Measurements from ENCODE around the gene OR52N5. TPM values are rescaled to one million over a fixed set of nuclear protein-coding genes. Genes with fewer than 3 reads are reported as not detected.

The OR52N5 gene
- polyA plus RNA-seq, 3 donors = not detected

DNA sequence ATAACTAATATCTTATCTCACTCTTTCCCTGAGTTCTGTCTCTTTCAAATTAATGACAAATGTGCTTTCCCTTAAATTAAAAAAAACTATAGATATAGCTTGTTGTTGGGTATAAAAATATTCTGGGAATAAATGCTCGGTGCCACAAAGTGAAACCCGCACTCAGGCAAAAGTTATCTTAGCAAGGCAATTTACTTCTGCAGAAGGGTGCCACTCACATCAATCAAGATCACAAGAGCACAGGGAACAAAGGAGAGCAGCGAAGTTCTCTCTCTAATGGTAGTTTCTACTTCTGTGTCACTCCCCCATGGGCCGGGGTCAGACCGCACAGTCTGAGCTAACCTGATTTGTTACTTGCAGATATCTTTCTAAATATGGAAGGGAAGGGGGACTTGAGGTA is 20.8 kb upstream of the OR52N5 start:
- intact Hi-C loops (cut with micrococcal nuclease) = loop anchor here in 1 of 2 donors (10.0 kb wide), 2 partner anchors 199 to 679 kb away; no protein-coding TSS in a partner anchor
- Histone ChIP-seq H3K4me3 (replicated peaks in 1 of 3; ENCODE audit: low read depth in 2 of 3, low read length in 3 of 3) (no peak overlapping the region), H3K79me2 (ENCODE audit: insufficient read depth, low read length) (no peaks in the 10 kb centered on the region), H4K20me1 (ENCODE audit: insufficient read depth, low read length) (no peaks in the 10 kb centered on the region), H3K4me1 (ENCODE audit: control insufficient read depth in 1 of 2, insufficient read depth in 2 of 2, low read length in 2 of 2) (peaks cover under 1 to 4% of the 10 kb centered on the region in 2 donors), H2AFZ (ENCODE audit: insufficient read depth, low read depth, low read length, poor library complexity, severe bottlenecking) (no peak overlapping the region), H3K27me3 (ENCODE audit: control insufficient read depth in 2 of 2, insufficient read depth in 2 of 2, low read length in 2 of 2) (no peaks in the 10 kb centered on the region), H3K4me2 (replicated peaks; ENCODE audit: extremely low read depth, low read length, poor library complexity, severe bottlenecking) (no peak overlapping the region), H3K9me3 (replicated peaks in 1 of 2; ENCODE audit: control insufficient read depth in 1 of 2, insufficient read depth in 1 of 2, low read length in 2 of 2) (peaks cover 4 to 6% of the 10 kb centered on the region in 2 donors), H3K27ac (ENCODE audit: low read depth in 1 of 2, low read length in 2 of 2) (no peak overlapping the region), H3K36me3 (replicated peaks in 1 of 2; ENCODE audit: control insufficient read depth in 1 of 2, insufficient read depth in 2 of 2, low read length in 2 of 2) (no peaks in the 10 kb centered on the region), H3K9ac (ENCODE audit: insufficient read depth, low read length, poor library complexity, severe bottlenecking) (no peak overlapping the region)
- Mint-ChIP-seq H3K4me1 (peaks cover 5% of the 10 kb centered on the region), H3K9me3 (peaks cover 9 to 16% (median 14%) of the 10 kb centered on the region in 7 donors), H3K36me3 (no peaks in the 10 kb centered on the region), H3K27me3 (ENCODE audit: low read depth in 3 of 3) (peaks cover 0 to 3% (median 0%) of the 10 kb centered on the region in 3 donors), H3K27ac (no peak overlapping the region), H3K4me3 (no peak overlapping the region)
- 100% methylated on average over 1 of the region's 5 CpGs for WGBS (ENCODE audit: insufficient coverage)
- DNase-seq = no peak
- TF ChIP-seq, protein P1, sequence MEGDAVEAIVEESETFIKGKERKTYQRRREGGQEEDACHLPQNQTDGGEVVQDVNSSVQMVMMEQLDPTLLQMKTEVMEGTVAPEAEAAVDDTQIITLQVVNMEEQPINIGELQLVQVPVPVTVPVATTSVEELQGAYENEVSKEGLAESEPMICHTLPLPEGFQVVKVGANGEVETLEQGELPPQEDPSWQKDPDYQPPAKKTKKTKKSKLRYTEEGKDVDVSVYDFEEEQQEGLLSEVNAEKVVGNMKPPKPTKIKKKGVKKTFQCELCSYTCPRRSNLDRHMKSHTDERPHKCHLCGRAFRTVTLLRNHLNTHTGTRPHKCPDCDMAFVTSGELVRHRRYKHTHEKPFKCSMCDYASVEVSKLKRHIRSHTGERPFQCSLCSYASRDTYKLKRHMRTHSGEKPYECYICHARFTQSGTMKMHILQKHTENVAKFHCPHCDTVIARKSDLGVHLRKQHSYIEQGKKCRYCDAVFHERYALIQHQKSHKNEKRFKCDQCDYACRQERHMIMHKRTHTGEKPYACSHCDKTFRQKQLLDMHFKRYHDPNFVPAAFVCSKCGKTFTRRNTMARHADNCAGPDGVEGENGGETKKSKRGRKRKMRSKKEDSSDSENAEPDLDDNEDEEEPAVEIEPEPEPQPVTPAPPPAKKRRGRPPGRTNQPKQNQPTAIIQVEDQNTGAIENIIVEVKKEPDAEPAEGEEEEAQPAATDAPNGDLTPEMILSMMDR (IDR thresholded peaks at IDR 0.05) = no peak

DNA sequence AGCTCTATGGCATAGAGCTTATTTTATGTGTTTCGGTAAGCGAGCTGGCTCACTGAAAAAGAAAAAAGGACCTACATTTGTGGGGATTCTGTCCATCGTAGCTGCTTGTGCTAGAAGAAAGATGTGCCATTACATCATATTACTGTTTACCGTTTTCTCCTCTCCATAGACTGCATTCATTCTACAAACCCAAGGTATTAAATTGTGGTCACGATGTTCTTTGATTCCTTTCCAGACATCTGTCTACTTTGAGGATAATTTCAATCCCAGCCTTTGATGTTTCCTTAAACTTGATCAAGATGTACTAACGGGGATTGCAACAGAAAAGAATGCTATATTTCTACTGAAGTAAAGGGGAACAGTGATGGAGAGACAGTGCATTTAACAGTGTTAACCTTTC is 13.4 kb upstream of the OR52N5 start:
- Histone ChIP-seq H3K4me1 (ENCODE audit: control insufficient read depth in 1 of 2, insufficient read depth in 2 of 2, low read length in 2 of 2) (no peaks in the 10 kb centered on the region), H3K27me3 (ENCODE audit: control insufficient read depth in 2 of 2, insufficient read depth in 2 of 2, low read length in 2 of 2) (no peaks in the 10 kb centered on the region), H3K9ac (ENCODE audit: insufficient read depth, low read length, poor library complexity, severe bottlenecking) (no peak overlapping the region), H3K4me3 (replicated peaks in 1 of 3; ENCODE audit: low read depth in 2 of 3, low read length in 3 of 3) (no peak overlapping the region), H3K27ac (ENCODE audit: low read depth in 1 of 2, low read length in 2 of 2) (no peak overlapping the region), H3K79me2 (ENCODE audit: insufficient read depth, low read length) (no peaks in the 10 kb centered on the region), H3K9me3 (replicated peaks in 1 of 2; ENCODE audit: control insufficient read depth in 1 of 2, insufficient read depth in 1 of 2, low read length in 2 of 2) (no peaks in the 10 kb centered on the region), H2AFZ (ENCODE audit: insufficient read depth, low read depth, low read length, poor library complexity, severe bottlenecking) (no peak overlapping the region), H4K20me1 (ENCODE audit: insufficient read depth, low read length) (no peaks in the 10 kb centered on the region), H3K36me3 (replicated peaks in 1 of 2; ENCODE audit: control insufficient read depth in 1 of 2, insufficient read depth in 2 of 2, low read length in 2 of 2) (no peaks in the 10 kb centered on the region), H3K4me2 (replicated peaks; ENCODE audit: extremely low read depth, low read length, poor library complexity, severe bottlenecking) (no peak overlapping the region)
- peaks cover 0 to 3% (median 1%) of the 10 kb centered on the region in 7 donors for H3K9me3 Mint-ChIP-seq
- no peak overlapping the region for H3K27ac Mint-ChIP-seq
- WGBS (ENCODE audit: insufficient coverage) = no CpG with 5 or more reads among the region's 6 CpGs
- no peak overlapping the region for H3K4me3 Mint-ChIP-seq
- no peak for DNase-seq
- H3K27me3 Mint-ChIP-seq (ENCODE audit: low read depth in 3 of 3) = peaks cover 0 to 2% (median 0%) of the 10 kb centered on the region in 3 donors
- H3K36me3 Mint-ChIP-seq = no peaks in the 10 kb centered on the region
- intact Hi-C loops (cut with micrococcal nuclease) = loop anchor here in 1 of 2 donors (10.0 kb wide), 1 partner anchor 1142 kb away; no protein-coding TSS in a partner anchor
- H3K4me1 Mint-ChIP-seq = peaks cover 3% of the 10 kb centered on the region
- TF ChIP-seq, protein P1 (IDR thresholded peaks at IDR 0.05) = no peak

Data from CD14-positive monocyte (primary cell).